Neural crest cell (in vitro differentiated cells): ENCODE results near the gene VASP. TPM values are rescaled to one million over a fixed set of nuclear protein-coding genes. Genes with fewer than 3 reads are reported as not detected.
A peak's percentile ranks its signal among the peaks of the same experiment; 100 is the strongest.

Experiments used
- DNase-seq: peaks from one replicate; pipeline ENCODE4 v3.0.0; 2021; ENCODE audit warnings: low read depth, mixed read lengths, low spot score
- H3K27ac Mint-ChIP-seq: one replicate; pipeline ENCODE4 v1.8.0; 2021; ENCODE audit warnings: mild to moderate bottlenecking, mixed read lengths; ENCODE audit not compliant: unreplicated experiment
- H3K27me3 Mint-ChIP-seq: 2 replicates; pipeline ENCODE4 v1.8.0; 2021; ENCODE audit warnings: low read depth, mild to moderate bottlenecking, mixed read lengths
- H3K36me3 Mint-ChIP-seq: 2 replicates; pipeline ENCODE4 v1.8.0; 2021; ENCODE audit warnings: low read depth, mild to moderate bottlenecking, mixed read lengths
- H3K4me1 Mint-ChIP-seq: 2 replicates; pipeline ENCODE4 v1.8.0; 2021; ENCODE audit warnings: mixed read lengths
- H3K4me3 Mint-ChIP-seq: one replicate; pipeline ENCODE4 v1.8.0; 2021; ENCODE audit warnings: mild to moderate bottlenecking, mixed read lengths
- H3K9me3 Mint-ChIP-seq: 2 replicates; pipeline ENCODE4 v1.8.0; 2021; ENCODE audit warnings: mixed read lengths
- CTCF ChIP-seq: fragments of 200-600 bp; sonication (generic); conservative IDR thresholded peaks from 2 replicates; pipeline ENCODE4 v1.5.0; 2021; ENCODE audit warnings: antibody characterized with exemption, mild to moderate bottlenecking
- total RNA-seq: library from RNA; stranded (reverse); gene quantifications from 2 replicates; pipeline ENCODE4 v1.2.1, GENCODE V29; 2021

Gene VASP
- total RNA-seq, 1 donor from 2014 or later = 49.9 TPM

GRCh38 chr19:45515807-45516401, 8.6 kb downstream of the VASP start:
- Mint-ChIP-seq H3K9me3 (no peaks in the 10 kb centered on the region), H3K36me3 (no peaks in the 10 kb centered on the region), H3K27ac (no peak overlapping the region), H3K4me1 (peaks cover 4% of the 10 kb centered on the region), H3K27me3 (no peaks in the 10 kb centered on the region), H3K4me3 (no peak overlapping the region)
- no peak for DNase-seq
- no peak for TF ChIP-seq CTCF

- no peak for TF ChIP-seq CTCF
- H3K27ac Mint-ChIP-seq = peak overlapping the region; percentile 12
- peaks cover 4% of the 10 kb centered on the region for H3K4me1 Mint-ChIP-seq
- H3K9me3 Mint-ChIP-seq = no peaks in the 10 kb centered on the region
- no peak for DNase-seq
- no peaks in the 10 kb centered on the region for H3K36me3 Mint-ChIP-seq
- no peak overlapping the region for H3K4me3 Mint-ChIP-seq
- no peaks in the 10 kb centered on the region for H3K27me3 Mint-ChIP-seq
Observed at GRCh38 chr19:45517238-45517637, 10.0 kb downstream of the VASP start.

- Mint-ChIP-seq H3K4me1 (peaks cover 4% of the 10 kb centered on the region), H3K27ac (peak overlapping the region; percentile 12), H3K27me3 (no peaks in the 10 kb centered on the region), H3K36me3 (no peaks in the 10 kb centered on the region), H3K4me3 (no peak overlapping the region), H3K9me3 (no peaks in the 10 kb centered on the region)
- no peak for DNase-seq
- no peak for TF ChIP-seq CTCF
Observed at GRCh38 chr19:45517641-45518468, 10.6 kb downstream of the VASP start.

GRCh38 chr19:45518469-45518826, 11.2 kb downstream of the VASP start:
- no peak for TF ChIP-seq CTCF
- no peaks in the 10 kb centered on the region for H3K27me3 Mint-ChIP-seq
- H3K4me3 Mint-ChIP-seq = no peak overlapping the region
- peaks cover 4% of the 10 kb centered on the region for H3K4me1 Mint-ChIP-seq
- H3K36me3 Mint-ChIP-seq = peaks cover under 1% of the 10 kb centered on the region
- no peak overlapping the region for H3K27ac Mint-ChIP-seq
- H3K9me3 Mint-ChIP-seq = no peaks in the 10 kb centered on the region
- no peak for DNase-seq

GRCh38 chr19:45522010-45522941, 15.0 kb downstream of the VASP start:
- no peak for DNase-seq
- Mint-ChIP-seq H3K4me3 (no peak overlapping the region), H3K9me3 (no peaks in the 10 kb centered on the region), H3K4me1 (peaks cover 5% of the 10 kb centered on the region), H3K36me3 (peaks cover 9% of the 10 kb centered on the region), H3K27me3 (peaks cover 4% of the 10 kb centered on the region), H3K27ac (no peak overlapping the region)
- TF ChIP-seq CTCF = no peak
